Measurements from ENCODE around the gene PACS2.
"Not testable (repeated sequence)": the region's sequence is repeated elsewhere in the genome, so short reads cannot be mapped to it uniquely, and the experiment has no call there.

The PACS2 gene

DNA sequence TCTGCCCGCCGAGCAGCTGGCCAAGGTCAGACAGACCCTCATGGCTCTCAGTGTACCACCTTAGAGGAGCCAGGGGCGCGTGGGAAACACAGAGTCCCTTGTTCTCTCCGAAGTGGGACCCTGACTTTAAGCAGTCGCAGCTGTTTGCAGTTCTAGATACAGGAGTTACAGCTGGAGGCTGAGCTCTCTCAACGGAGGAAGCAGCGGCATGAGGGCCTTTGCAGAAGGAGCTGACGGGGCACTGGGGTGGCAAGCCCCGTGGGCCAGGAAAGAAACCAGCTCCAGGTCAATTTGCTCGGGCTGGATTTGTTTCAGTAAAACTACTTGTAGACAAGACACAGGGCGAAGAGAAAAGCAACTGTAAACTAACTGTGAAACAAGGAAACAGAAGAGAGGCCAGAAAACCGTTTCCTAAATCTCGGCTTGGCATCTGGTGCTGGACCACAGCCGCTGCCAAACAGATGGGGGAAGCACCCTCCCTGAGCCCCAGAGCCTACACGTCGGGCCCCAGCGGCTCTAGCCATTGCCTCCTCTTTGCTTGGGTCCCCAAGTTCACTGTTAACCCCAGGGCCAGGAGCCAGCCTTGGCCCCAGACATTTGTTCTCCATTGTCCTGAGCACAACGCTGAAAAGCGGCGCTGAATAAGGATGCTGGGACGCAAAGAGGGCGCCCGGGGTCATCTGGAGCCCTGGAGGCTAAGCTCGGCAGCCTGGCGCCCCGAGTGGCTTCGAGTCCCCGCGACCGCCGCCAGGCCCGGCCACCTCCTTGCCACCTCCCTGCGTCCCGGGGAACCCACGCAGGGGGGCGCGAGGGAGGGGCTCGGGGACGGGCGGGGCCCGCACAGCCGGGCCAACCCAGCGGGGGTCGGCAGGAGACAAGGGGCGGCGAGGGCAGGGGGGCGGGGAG is 914 bp upstream of the PACS2 start:
- DNase-seq: peak in 10 of 51 donors; percentile 55 to 70 (median 61)

- peak in 4 of 51 donors; percentile 17 to 45 (median 30) for DNase-seq
These were observed 718 bp downstream of the PACS2 start for GRCh38 chr14:105315211-105315721.

- no peak for DNase-seq
These were observed 1.5 kb downstream of the PACS2 start for GRCh38 chr14:105315941-105316576.

DNA sequence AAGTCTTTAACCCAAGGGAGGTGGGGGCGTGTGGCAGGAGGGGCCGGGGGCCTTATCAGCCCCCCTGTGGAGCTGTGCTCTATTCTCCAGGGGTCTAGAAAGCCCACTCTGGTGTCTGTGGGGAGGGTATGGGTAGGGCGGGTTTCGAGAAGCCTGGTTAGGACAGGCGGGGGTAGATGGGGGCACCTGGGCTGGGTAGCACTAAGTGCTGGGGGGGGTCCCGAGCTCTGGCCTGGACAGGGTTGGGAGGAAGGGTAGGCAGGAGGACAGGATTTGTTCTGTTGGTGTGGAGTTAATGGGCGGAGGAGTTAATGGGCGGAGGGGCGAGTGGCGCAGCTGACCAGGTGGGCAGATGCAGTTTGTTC is 2.0 kb downstream of the PACS2 start:
- peak in 1 of 51 donors; percentile 16 for DNase-seq

GRCh38 chr14:105316968-105317510 is 2.5 kb downstream of the PACS2 start:
- DNase-seq: peak in 2 of 51 donors; percentile 27 to 59

GRCh38 chr14:105317546-105317945 is 3.0 kb downstream of the PACS2 start:
- peak in 19 of 51 donors; percentile 26 to 62 (median 39) for DNase-seq

DNA sequence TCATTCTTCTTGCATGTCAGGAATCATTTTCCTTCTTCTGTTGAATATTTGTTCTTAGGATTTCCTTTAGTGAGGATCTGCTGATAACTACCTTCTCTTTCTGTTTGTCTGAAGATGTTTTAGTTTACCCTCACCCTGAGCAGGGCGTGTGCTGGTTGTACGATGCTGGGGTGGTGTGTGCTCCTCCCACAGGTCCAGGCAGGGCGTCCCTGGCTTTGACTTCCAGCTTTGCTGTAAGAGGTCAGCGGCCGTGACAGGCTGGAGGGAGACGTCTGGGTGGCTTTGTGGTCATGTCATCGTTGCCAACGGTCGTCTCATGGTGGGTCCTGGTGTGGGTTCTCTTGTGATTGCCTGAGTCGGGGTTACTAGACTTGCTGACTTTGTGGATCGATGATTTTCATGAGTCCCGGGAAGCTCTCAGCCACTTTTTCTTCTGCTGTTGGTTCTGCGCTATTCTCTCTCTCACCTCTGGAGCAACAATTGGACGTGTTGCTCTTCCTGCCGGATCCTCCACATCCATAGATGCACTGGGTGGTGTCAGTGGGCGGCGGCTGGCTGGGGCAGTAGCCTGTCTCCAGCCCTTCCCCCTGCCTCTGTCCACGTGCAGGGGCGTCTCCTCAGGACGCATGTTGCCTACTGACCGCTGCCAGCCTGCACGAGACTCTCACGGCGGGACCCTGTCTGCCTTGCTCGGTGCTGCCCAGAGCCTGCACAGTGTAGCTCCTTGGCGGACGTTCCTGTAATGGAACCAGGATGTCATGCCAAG is 8.4 kb downstream of the PACS2 start:
- peak in 2 of 51 donors; percentile 28 to 41 for DNase-seq

DNA sequence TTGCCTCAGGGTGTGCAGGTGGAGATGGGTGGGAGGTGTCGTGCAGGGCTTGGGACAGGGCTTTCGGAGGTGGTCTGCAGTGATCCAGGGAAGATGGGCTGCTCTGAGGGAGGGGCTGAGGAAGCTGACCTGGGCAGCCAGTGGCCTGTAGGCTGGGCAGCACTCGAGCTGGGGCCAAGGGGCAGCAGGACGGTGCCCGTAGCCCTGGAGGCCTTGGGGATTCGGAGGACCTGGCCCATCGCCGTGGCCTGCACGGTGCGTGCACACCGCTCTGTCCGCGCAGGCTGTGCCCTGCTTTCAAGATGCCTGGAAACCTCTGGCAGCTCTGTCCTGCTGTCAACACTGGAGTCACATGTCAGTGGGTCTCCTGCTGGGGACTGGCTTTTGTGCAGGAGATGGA is 9.1 kb downstream of the PACS2 start:
- DNase-seq: no peak

- DNase-seq: peak in 15 of 51 donors; percentile 7 to 59 (median 46)
These were observed 9.7 kb downstream of the PACS2 start for GRCh38 chr14:105324080-105324778.

- no peak for DNase-seq
These were observed 10.3 kb downstream of the PACS2 start for GRCh38 chr14:105324871-105325270.

DNA sequence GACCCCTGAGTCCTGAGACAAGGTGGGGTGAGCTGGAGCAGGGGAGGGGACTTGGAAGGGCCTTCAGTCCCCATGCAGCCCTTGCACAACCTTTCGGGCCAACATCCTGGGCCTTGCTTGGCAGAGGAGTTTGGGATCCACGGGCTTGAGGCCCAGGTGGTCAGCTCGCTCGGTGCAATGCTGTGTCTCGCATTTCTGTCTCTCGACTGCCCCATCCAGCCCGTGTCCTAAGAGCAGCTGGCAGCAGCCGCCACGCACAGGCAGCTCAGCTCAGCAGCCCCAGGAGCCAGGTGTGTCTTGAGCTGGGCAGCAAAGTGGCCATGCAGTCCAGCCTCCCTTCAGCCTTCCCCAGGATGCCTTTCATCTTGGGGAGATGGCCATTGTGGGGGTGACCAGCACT is 10.8 kb downstream of the PACS2 start:
- no peak for DNase-seq

- DNase-seq: no peak
These were observed 11.4 kb downstream of the PACS2 start for GRCh38 chr14:105325716-105326567.

DNA sequence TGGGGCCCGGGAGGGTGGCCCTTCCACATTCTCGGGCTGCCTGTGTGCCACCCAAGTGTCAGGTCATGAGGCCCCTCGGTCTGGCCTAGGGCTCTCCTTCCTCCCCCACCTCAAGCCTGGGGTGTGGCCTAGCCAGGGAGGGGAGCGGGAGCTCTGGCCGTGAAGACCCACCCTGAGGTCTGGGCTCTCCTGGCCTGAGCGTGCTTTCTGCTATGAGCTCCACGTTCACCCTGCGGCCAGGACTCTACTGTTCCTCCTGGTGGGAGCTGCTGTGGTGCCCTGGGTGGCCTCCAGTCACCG is 12.0 kb downstream of the PACS2 start:
- no peak for DNase-seq

DNA sequence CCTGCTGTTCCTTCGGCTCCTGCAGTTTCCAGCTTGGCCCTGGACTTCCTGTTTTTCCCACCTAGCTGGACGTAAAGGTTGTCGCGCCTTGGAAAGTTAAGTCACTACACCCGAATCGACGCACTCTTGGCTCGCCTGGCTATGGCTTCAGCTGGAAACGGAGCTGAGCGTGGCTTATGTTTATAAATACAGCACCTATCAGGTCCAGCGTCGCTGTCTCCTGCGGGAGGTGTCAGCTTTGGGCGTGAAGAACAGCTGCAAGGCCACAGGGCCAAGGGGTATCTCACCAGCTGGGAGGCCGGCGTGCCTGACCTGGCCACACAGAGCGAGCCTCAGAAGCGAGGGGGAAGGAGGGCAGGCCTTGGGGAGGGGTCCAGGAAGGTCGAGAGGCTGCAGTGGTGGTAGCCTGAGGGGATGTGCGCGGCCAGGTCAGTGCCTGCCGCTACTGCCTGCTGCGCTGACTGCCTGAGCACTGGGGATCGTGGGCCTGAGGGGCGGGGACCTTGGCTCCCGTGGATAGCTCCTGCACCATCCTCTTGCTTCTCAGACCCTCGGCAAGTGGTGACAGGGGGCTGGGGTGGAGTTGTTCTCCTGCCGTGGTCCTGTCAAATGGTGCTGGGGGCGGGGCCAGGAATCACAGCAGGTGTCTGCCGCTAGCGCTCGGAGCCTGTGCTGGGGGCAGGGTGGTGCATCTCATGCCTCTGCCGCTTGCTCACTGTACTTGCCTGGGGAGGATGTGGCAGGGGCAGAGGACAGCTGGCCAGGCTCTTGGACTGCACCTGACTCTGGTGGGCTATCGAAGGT is 12.5 kb downstream of the PACS2 start:
- peak in 1 of 51 donors; percentile 8 for DNase-seq

DNA sequence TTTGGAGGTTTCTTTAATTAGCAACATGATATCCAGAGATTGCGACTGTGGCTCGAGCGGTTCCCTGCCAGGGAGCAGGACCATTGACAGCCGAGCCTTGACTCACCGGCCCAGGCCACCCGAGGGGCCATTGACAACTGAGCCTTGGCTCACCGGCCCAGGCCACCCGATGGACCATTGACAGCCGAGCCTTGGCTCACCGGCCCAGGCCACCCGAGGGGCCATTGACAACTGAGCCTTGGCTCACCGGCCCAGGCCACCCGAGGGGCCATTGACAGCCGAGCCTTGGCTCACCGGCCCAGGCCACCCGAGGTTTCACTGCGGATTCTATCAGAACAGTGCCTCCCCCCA is 13.1 kb downstream of the PACS2 start:
- not testable (repeated sequence) for DNase-seq

GRCh38 chr14:105328070-105328677 is 13.6 kb downstream of the PACS2 start:
- DNase-seq: peak in 4 of 51 donors; percentile 32 to 45 (median 42)

DNA sequence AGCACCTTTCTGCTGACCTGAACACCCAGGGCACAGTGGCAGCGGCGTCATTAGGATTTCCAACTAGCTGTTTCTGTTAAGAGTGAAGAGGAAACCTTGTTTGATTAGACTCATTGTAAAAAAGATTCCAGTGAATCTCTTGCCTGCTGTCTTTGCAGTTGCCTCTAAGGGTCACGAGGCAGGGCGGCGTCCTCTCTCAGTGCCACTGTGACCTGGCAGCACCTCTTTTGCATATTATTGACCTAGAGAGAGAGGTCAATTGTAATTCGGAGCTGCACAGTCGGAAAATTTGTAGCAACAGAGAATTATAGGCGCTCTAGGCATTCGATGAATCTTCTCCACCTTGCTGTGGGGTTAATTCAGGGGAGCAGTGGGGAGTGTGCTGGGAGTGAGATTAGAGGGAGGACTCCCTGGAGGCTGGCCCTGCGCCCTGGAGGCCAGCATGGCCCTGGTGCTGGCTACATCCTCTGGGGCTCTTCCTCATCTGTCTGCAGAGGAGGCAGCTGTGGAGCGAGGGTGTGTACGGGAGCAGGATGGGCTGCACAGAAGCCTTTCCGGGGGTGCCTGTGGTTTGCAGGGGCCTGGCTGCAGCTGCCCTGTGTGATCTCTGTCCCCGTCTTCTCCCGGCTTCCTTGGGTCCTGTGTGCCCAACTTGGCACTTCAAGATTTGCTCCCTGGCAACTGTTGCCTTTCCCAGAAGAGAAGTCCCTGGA is 14.3 kb downstream of the PACS2 start:
- DNase-seq: no peak

Measured in hypothalamus (tissue), 51 donors.